Fibroblast of lung (primary cell): Measurements from ENCODE around the gene SH3PXD2A. TPM values are rescaled to one million over a fixed set of nuclear protein-coding genes. Genes with fewer than 3 reads are reported as not detected.

Experiments used
- DNase-seq, 2 donors: peaks; one replicate each; pipeline versions ENCODE4 v3.0.0 to v3.0.0-alpha.2; 2010; ENCODE audit warnings: low read depth in 2 of 2
- H2AFZ ChIP-seq: 2 replicates; pipeline ENCODE4 v1.5.1; 2012; ENCODE audit warnings: low read length, control low read depth, inconsistent platforms
- H3K27ac ChIP-seq: 2 replicates; pipeline ENCODE4 v1.5.1; 2011; ENCODE audit warnings: low read length, control low read depth; ENCODE audit not compliant: insufficient read depth
- H3K27me3 ChIP-seq: 2 replicates; pipeline ENCODE4 v1.5.1; 2011; ENCODE audit warnings: mild to moderate bottlenecking, low read length; ENCODE audit not compliant: control insufficient read depth, insufficient read depth
- H3K36me3 ChIP-seq: 2 replicates; pipeline ENCODE4 v1.5.1; 2011; ENCODE audit warnings: low read length; ENCODE audit not compliant: control insufficient read depth, insufficient read depth
- H3K4me1 ChIP-seq: 2 replicates; pipeline ENCODE4 v1.5.1; 2011; ENCODE audit warnings: low read length; ENCODE audit not compliant: control insufficient read depth, insufficient read depth; ENCODE audit errors: extremely low read depth
- H3K4me2 ChIP-seq: 2 replicates; pipeline ENCODE4 v1.5.1; 2011; ENCODE audit warnings: low read length, control low read depth; ENCODE audit not compliant: insufficient read depth; ENCODE audit errors: extremely low read depth
- H3K4me3 ChIP-seq, 4 experiments: fragments of 200-600 bp in 1 of 4; sonication (generic) in 1 of 4; replicated peaks in 1 of 4; 2 replicates each; pipeline ENCODE4 v1.5.1; 2011 to 2016; ENCODE audit warnings: low read length in 4 of 4, low read depth in 3 of 4, mild to moderate bottlenecking in 3 of 4, control low read depth in 2 of 4, inconsistent platforms in 1 of 4, mixed read lengths in 1 of 4; ENCODE audit not compliant: insufficient read depth in 1 of 4; ENCODE audit errors: control extremely low read depth in 1 of 4
- H3K79me2 ChIP-seq: 2 replicates; pipeline ENCODE4 v1.5.1; 2012; ENCODE audit warnings: mild to moderate bottlenecking, low read length, inconsistent platforms; ENCODE audit not compliant: control insufficient read depth, insufficient read depth
- H3K9ac ChIP-seq: 2 replicates; pipeline ENCODE4 v1.5.1; 2011; ENCODE audit warnings: mild to moderate bottlenecking, low read length, control low read depth; ENCODE audit not compliant: insufficient read depth
- H3K9me3 ChIP-seq: 2 replicates; pipeline ENCODE4 v1.5.1; 2012; ENCODE audit warnings: low read depth, low read length; ENCODE audit not compliant: control insufficient read depth, insufficient read depth
- H4K20me1 ChIP-seq: 2 replicates; pipeline ENCODE4 v1.5.1; 2011; ENCODE audit warnings: low read length; ENCODE audit not compliant: control insufficient read depth, insufficient read depth; ENCODE audit errors: extremely low read depth
- CTCF ChIP-seq, 2 donors: IDR thresholded peaks in 1 of 2; conservative IDR thresholded peaks in 1 of 2; 1 replicate in 1 of 2; 2 replicates in 1 of 2; pipeline ENCODE4 v1.5.1; 2011 to 2012; ENCODE audit warnings: low read length in 2 of 2, control low read depth in 1 of 2, inconsistent platforms in 1 of 2, low read depth in 1 of 2, mild to moderate bottlenecking in 1 of 2
- EZH2 ChIP-seq: IDR thresholded peaks from 2 replicates; pipeline ENCODE4 v1.5.1; 2012; ENCODE audit warnings: low read length, control low read depth, mild to moderate bottlenecking; ENCODE audit errors: missing control alignments
- polyA plus RNA-seq, 2 donors: library from polyadenylated mRNA; depleted of rRNA in 1 of 2; stranded (reverse) in 1 of 2; unstranded in 1 of 2; fragments of >200 nt; gene quantifications; 2 replicates each; pipeline ENCODE4 v1.2.1, GENCODE V29; 2011 to 2012; ENCODE audit warnings: missing spikeins in 1 of 2
- total RNA-seq: library from RNA; depleted of rRNA; stranded (reverse); fragments of >200 nt; gene quantifications from 2 replicates; pipeline ENCODE4 v1.2.1, GENCODE V29; 2014

Gene SH3PXD2A
- total and polyA plus RNA-seq, 2 donors (not counting 1 experiment from before 2014, with no cell fraction given), result 25.5 to 33.2 TPM

GRCh38 chr10:103576076-103576471 is 279.3 kb downstream of the SH3PXD2A start:
- H4K20me1 ChIP-seq, result no peaks in the 10 kb centered on the region
- H3K79me2 ChIP-seq, result no peaks in the 10 kb centered on the region
- no peaks in the 10 kb centered on the region for H3K36me3 ChIP-seq
- DNase-seq, result no peak
- H3K4me3 ChIP-seq, result no peak overlapping the region
- H3K27ac ChIP-seq, result no peak overlapping the region
- H3K4me1 ChIP-seq, result no peaks in the 10 kb centered on the region
- TF ChIP-seq CTCF (conservative IDR thresholded peaks at IDR 0.05 in 1 of 2, IDR thresholded peaks at IDR 0.05 in 1 of 2; ENCODE audit: low read depth in 1 of 2, low read length in 2 of 2) (no peak), EZH2 (no peak)
- H2AFZ ChIP-seq, result no peak overlapping the region
- H3K4me2 ChIP-seq, result no peak overlapping the region
- H3K9me3 ChIP-seq, result no peaks in the 10 kb centered on the region
- H3K27me3 ChIP-seq, result peaks cover 25% of the 10 kb centered on the region
- no peak overlapping the region for H3K9ac ChIP-seq

- DNase-seq, result no peak
- no peak for TF ChIP-seq CTCF (conservative IDR thresholded peaks at IDR 0.05 in 1 of 2, IDR thresholded peaks at IDR 0.05 in 1 of 2; ENCODE audit: low read depth in 1 of 2, low read length in 2 of 2)
- no peak for TF ChIP-seq EZH2
- Histone ChIP-seq H3K4me1 (no peaks in the 10 kb centered on the region), H3K9me3 (no peaks in the 10 kb centered on the region), H3K4me2 (no peak overlapping the region), H3K27me3 (peaks cover 27% of the 10 kb centered on the region), H4K20me1 (no peaks in the 10 kb centered on the region), H3K4me3 (no peak overlapping the region), H3K79me2 (no peaks in the 10 kb centered on the region), H2AFZ (no peak overlapping the region), H3K9ac (no peak overlapping the region), H3K36me3 (no peaks in the 10 kb centered on the region), H3K27ac (no peak overlapping the region)
Measured at GRCh38 chr10:103575416-103576075, 279.8 kb downstream of the SH3PXD2A start.

- H3K27me3 ChIP-seq, result peaks cover 22% of the 10 kb centered on the region
- DNase-seq, result no peak
- no peak overlapping the region for H3K4me2 ChIP-seq
- H3K4me3 ChIP-seq, result no peak overlapping the region
- no peaks in the 10 kb centered on the region for H3K36me3 ChIP-seq
- TF ChIP-seq CTCF (conservative IDR thresholded peaks at IDR 0.05 in 1 of 2, IDR thresholded peaks at IDR 0.05 in 1 of 2; ENCODE audit: low read depth in 1 of 2, low read length in 2 of 2), result no peak
- no peak for TF ChIP-seq EZH2
- H3K4me1 ChIP-seq, result no peaks in the 10 kb centered on the region
- H3K9me3 ChIP-seq, result no peaks in the 10 kb centered on the region
- no peaks in the 10 kb centered on the region for H3K79me2 ChIP-seq
- H4K20me1 ChIP-seq, result no peaks in the 10 kb centered on the region
- H2AFZ ChIP-seq, result no peak overlapping the region
- H3K27ac ChIP-seq, result no peak overlapping the region
- H3K9ac ChIP-seq, result no peak overlapping the region
Measured at GRCh38 chr10:103574097-103575061, 281.0 kb downstream of the SH3PXD2A start.
